Keratinocyte (primary cell): ENCODE data around the gene SLC25A36. TPM values are rescaled to one million over a fixed set of nuclear protein-coding genes. Genes with fewer than 3 reads are reported as not detected.
A peak's percentile ranks its signal among the peaks of the same experiment; 100 is the strongest.

Experiments
- DNase-seq: peaks from one replicate; pipeline ENCODE4 v3.0.0-alpha.2; 2011; ENCODE audit warnings: low read depth, missing footprints, low spot score
- FAIRE-seq: peaks from 2 replicates; lab custom pipeline; 2011; peaks lifted over from hg19 to GRCh38; lab: Jason Lieb, UNC
- H2AFZ ChIP-seq: 2 replicates; pipeline ENCODE4 v1.6.0; 2012; ENCODE audit warnings: low read length, control low read depth, inconsistent platforms; ENCODE audit not compliant: control insufficient read depth
- H3K27ac ChIP-seq: 2 replicates; pipeline ENCODE4 v1.5.1; 2011; ENCODE audit warnings: low read length; ENCODE audit not compliant: control insufficient read depth, insufficient read depth
- H3K27me3 ChIP-seq: 3 replicates; pipeline ENCODE4 v1.6.0; 2011; ENCODE audit warnings: low read length; ENCODE audit not compliant: control insufficient read depth, insufficient read depth; ENCODE audit errors: extremely low read depth
- H3K36me3 ChIP-seq, 2 experiments: 2 replicates in 1 of 2; 3 replicates in 1 of 2; pipeline ENCODE4 v1.5.1; 2011; ENCODE audit warnings: low read length in 2 of 2, mild to moderate bottlenecking in 1 of 2; ENCODE audit not compliant: control insufficient read depth in 2 of 2, insufficient read depth in 2 of 2; ENCODE audit errors: extremely low read depth in 1 of 2
- H3K4me1 ChIP-seq: 3 replicates; pipeline ENCODE4 v1.5.1; 2011; ENCODE audit warnings: low read length; ENCODE audit not compliant: control insufficient read depth, insufficient read depth; ENCODE audit errors: extremely low read depth
- H3K4me2 ChIP-seq: 3 replicates; pipeline ENCODE4 v1.6.0; 2011; ENCODE audit warnings: low read depth, low read length; ENCODE audit not compliant: control insufficient read depth, insufficient read depth; ENCODE audit errors: extremely low read depth
- H3K4me3 ChIP-seq, 3 experiments: fragments of 200-600 bp in 1 of 3; sonication (generic) in 1 of 3; 2 replicates in 2 of 3; 3 replicates in 1 of 3; pipeline ENCODE4 v1.5.1; 2011 to 2016; ENCODE audit warnings: low read length in 3 of 3, mild to moderate bottlenecking in 3 of 3, control low read depth in 2 of 3, inconsistent platforms in 1 of 3, low read depth in 1 of 3, mixed read lengths in 1 of 3, mixed run types in 1 of 3, moderate library complexity in 1 of 3; ENCODE audit not compliant: control insufficient read depth in 2 of 3, insufficient read depth in 2 of 3; ENCODE audit errors: extremely low read depth in 1 of 3
- H3K79me2 ChIP-seq: 2 replicates; pipeline ENCODE4 v1.6.0; 2012; ENCODE audit warnings: low read length; ENCODE audit not compliant: control insufficient read depth, insufficient read depth
- H3K9ac ChIP-seq: 3 replicates; pipeline ENCODE4 v1.6.0; 2011; ENCODE audit warnings: low read length; ENCODE audit not compliant: control insufficient read depth, insufficient read depth; ENCODE audit errors: extremely low read depth
- H3K9me1 ChIP-seq: 3 replicates; pipeline ENCODE4 v1.6.0; 2011; ENCODE audit warnings: low read length; ENCODE audit not compliant: control insufficient read depth, insufficient read depth; ENCODE audit errors: extremely low read depth
- H3K9me3 ChIP-seq: 2 replicates; pipeline ENCODE4 v1.5.1; 2012; ENCODE audit warnings: low read depth, low read length; ENCODE audit not compliant: control insufficient read depth
- H4K20me1 ChIP-seq: 3 replicates; pipeline ENCODE4 v1.6.0; 2011; ENCODE audit warnings: low read length; ENCODE audit not compliant: control insufficient read depth, insufficient read depth; ENCODE audit errors: extremely low read depth
- CTCF ChIP-seq, 3 experiments: IDR thresholded peaks in 1 of 3; conservative IDR thresholded peaks in 1 of 3; optimal IDR thresholded peaks in 1 of 3; 2 replicates in 2 of 3; 3 replicates in 1 of 3; pipeline versions ENCODE3 to v1.5.1; 2011; ENCODE audit warnings: low read length in 3 of 3, mild to moderate bottlenecking in 3 of 3, moderate library complexity in 2 of 3, control low read depth in 1 of 3, inconsistent platforms in 1 of 3; ENCODE audit not compliant: insufficient read depth in 2 of 3; ENCODE audit errors: extremely low read depth in 1 of 3
- EZH2 ChIP-seq: IDR thresholded peaks from one replicate; pipeline ENCODE4 v1.6.1; 2012; ENCODE audit warnings: inconsistent platforms, mild to moderate bottlenecking, low read length, moderate library complexity
- dilution Hi-C: fragments of 300-500 bp; cut with MboI; formaldehyde crosslinking; loops from one replicate; pipeline ENCODE4 v1.7.0; 2020; ENCODE audit warnings: low sequenced_read_pairs; ENCODE audit not compliant: extremely low pct_ligation_motif_present
- polyA plus RNA-seq, 5 experiments: library from polyadenylated mRNA; depleted of rRNA in 3 of 5; stranded (reverse) in 3 of 5; stranded (forward) in 1 of 5; unstranded in 1 of 5; fragments of >200 nt; gene quantifications; 1 replicate in 1 of 5; 2 replicates in 3 of 5; 3 replicates in 1 of 5; pipeline versions ENCODE4 v1.2.1 to v1.2.3, GENCODE V29; 2011 to 2012; ENCODE audit warnings: missing spikeins in 2 of 5, low read depth in 1 of 5, low replicate concordance in 1 of 5

SLC25A36 gene
- polyA plus RNA-seq, 1 donor (not counting 4 experiments of a cell fraction or from before 2014, with no cell fraction given) = 69.2 TPM

- DNase-seq = no peak
- Histone ChIP-seq H3K27ac (no peak overlapping the region), H3K9me1 (no peaks in the 10 kb centered on the region), H3K9ac (no peak overlapping the region), H4K20me1 (no peaks in the 10 kb centered on the region), H3K36me3 (no peaks in the 10 kb centered on the region), H3K4me2 (no peak overlapping the region), H3K9me3 (no peaks in the 10 kb centered on the region), H3K27me3 (no peaks in the 10 kb centered on the region), H3K4me3 (no peak overlapping the region), H2AFZ (no peak overlapping the region), H3K79me2 (no peaks in the 10 kb centered on the region), H3K4me1 (peaks cover 2% of the 10 kb centered on the region)
- no peak for FAIRE-seq
- dilution Hi-C loops = no loop called here
- no peak for TF ChIP-seq EZH2
- no peak for TF ChIP-seq CTCF (optimal IDR thresholded peaks at IDR 0.05 in 1 of 3, IDR thresholded peaks at IDR 0.05 in 1 of 3, conservative IDR thresholded peaks at IDR 0.05 in 1 of 3; ENCODE audit: extremely low read depth in 1 of 3, insufficient read depth in 2 of 3, low read length in 3 of 3)
Measured at GRCh38 chr3:141009496-141009895, 67.9 kb downstream of the SLC25A36 start.

GRCh38 chr3:141011232-141011996 is 69.8 kb downstream of the SLC25A36 start:
- Histone ChIP-seq H3K27me3 (no peaks in the 10 kb centered on the region), H3K9me3 (no peaks in the 10 kb centered on the region), H3K27ac (no peak overlapping the region), H3K4me3 (no peak overlapping the region), H3K79me2 (no peaks in the 10 kb centered on the region), H3K4me1 (peaks cover 2% of the 10 kb centered on the region), H3K9me1 (no peaks in the 10 kb centered on the region), H3K9ac (no peak overlapping the region), H3K4me2 (no peak overlapping the region), H3K36me3 (no peaks in the 10 kb centered on the region), H2AFZ (no peak overlapping the region), H4K20me1 (no peaks in the 10 kb centered on the region)
- dilution Hi-C loops = no loop called here
- peak; percentile 9 for DNase-seq
- FAIRE-seq = peak; percentile 74
- TF ChIP-seq CTCF (optimal IDR thresholded peaks at IDR 0.05 in 1 of 3, IDR thresholded peaks at IDR 0.05 in 1 of 3, conservative IDR thresholded peaks at IDR 0.05 in 1 of 3; ENCODE audit: extremely low read depth in 1 of 3, insufficient read depth in 2 of 3, low read length in 3 of 3) = peak; percentile 90 to 93 (median 92)
- TF ChIP-seq EZH2 = no peak
